Central memory CD8-positive, alpha-beta T cell (primary cell): Measurements from ENCODE around the gene PAK2.
"Not testable (repeated sequence)": the region's sequence is repeated elsewhere in the genome, so short reads cannot be mapped to it uniquely, and the experiment has no call there.

Experiments
- ATAC-seq: fragments of 150-1000 bp; cut with Tn5 transposase; replicated peaks from 2 replicates; pipeline ENCODE4 v1.10.0; 2022; ENCODE audit warnings: mild to moderate bottlenecking, moderate FRiP score, moderate number of reproducible peaks; ENCODE audit not compliant: poor library complexity, severe bottlenecking; ENCODE audit errors: extremely low read depth
- DNase-seq, 2 donors: peaks; one replicate each; pipeline ENCODE4 v3.0.0; 2021; ENCODE audit warnings: low spot score in 2 of 2
- H3K27ac Mint-ChIP-seq: one replicate; pipeline ENCODE4 v1.8.0; 2022; ENCODE audit warnings: low read depth, mild to moderate bottlenecking, moderate library complexity, mixed read lengths
- H3K27me3 Mint-ChIP-seq: one replicate; pipeline ENCODE4 v1.8.0; 2022; ENCODE audit warnings: mixed read lengths
- H3K36me3 Mint-ChIP-seq: one replicate; pipeline ENCODE4 v1.8.0; 2022; ENCODE audit warnings: mild to moderate bottlenecking, moderate library complexity, mixed read lengths; ENCODE audit not compliant: insufficient read depth
- H3K4me1 Mint-ChIP-seq: one replicate; pipeline ENCODE4 v1.8.0; 2022; ENCODE audit warnings: mixed read lengths
- H3K4me3 Mint-ChIP-seq: one replicate; pipeline ENCODE4 v1.8.0; 2022; ENCODE audit warnings: mild to moderate bottlenecking, moderate library complexity, mixed read lengths
- H3K9me3 Mint-ChIP-seq: one replicate; pipeline ENCODE4 v1.8.0; 2022; ENCODE audit warnings: mixed read lengths

Gene PAK2

DNA sequence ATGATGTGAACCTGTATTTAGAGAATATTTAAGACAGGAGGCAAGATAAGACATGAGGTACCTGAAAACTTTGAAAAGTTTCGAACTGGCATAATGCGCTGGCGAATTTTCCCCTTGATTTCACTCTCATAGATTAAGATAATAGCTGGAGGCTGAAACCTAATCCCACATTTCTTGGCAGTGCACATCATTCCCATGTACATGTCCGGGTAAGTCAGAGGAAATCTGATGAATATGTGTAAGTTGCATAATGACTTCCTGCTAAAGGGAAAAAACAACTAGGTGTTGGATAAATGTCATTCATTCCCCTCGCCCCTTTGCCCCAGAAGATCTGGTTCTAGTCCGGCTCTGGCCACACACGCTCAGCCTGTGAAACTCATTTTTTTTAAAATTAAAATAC, 31.2 kb upstream of the PAK2 start:
- ATAC-seq (no peak), DNase-seq (no peak)
- no peak overlapping the region for H3K27ac Mint-ChIP-seq
- peaks cover 12% of the 10 kb centered on the region for H3K36me3 Mint-ChIP-seq
- peaks cover 22% of the 10 kb centered on the region for H3K4me1 Mint-ChIP-seq
- H3K27me3 Mint-ChIP-seq: no peaks in the 10 kb centered on the region
- H3K4me3 Mint-ChIP-seq: no peak overlapping the region
- H3K9me3 Mint-ChIP-seq: no peaks in the 10 kb centered on the region

DNA sequence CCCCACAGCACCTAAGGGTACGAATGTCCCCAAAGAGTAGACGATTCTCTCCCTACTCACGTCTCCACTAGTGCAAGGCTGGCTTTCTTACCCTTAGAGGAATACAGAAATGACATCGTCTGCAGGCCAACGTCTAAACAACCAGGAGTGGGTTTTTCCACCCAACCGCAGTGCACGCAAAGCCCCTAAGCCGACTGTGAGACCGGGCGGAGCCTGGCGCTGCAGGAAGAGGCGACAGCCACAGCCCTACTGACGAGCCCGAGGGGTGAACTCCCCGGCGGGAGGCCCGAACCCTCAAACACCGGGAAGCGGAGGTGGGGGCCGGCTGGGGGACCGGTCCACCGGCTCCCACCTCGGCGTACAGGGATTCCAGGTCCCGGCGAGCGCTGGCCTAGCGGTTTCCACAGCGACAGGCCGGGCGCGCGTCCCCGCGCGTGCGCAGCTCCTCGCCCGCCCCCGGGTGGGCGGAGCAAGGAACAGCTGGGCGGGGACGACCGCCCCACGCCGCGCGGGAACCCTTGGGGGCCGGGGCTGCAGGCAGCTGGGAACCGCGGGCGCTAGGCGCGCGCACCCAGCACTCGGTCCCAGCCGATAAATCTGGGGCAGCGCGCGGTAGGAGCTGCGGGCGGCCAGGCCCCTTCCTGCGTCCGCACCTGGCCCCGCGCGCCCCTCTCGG, 27.7 kb upstream of the PAK2 start, which contains the start of the genes CEP19 and PIGX:
Gene CEP19 (minus strand): TSS at position 413 of the 676 bp plus-strand sequence. CDS start 3,593 bp downstream, outside the sequence.
Gene PIGX (plus strand): TSS at position 540 of the 676 bp plus-strand sequence.
- no peaks in the 10 kb centered on the region for H3K27me3 Mint-ChIP-seq
- H3K27ac Mint-ChIP-seq: peak within 1 kb of the TSS; percentile 98
- ATAC-seq (peak; percentile 90), DNase-seq (peak; percentile 84 to 94)
- no peaks in the 10 kb centered on the region for H3K9me3 Mint-ChIP-seq
- H3K36me3 Mint-ChIP-seq: peaks cover 12% of the 10 kb centered on the region
- H3K4me3 Mint-ChIP-seq: peak within 1 kb of the TSS; percentile 89
- peaks cover 24% of the 10 kb centered on the region for H3K4me1 Mint-ChIP-seq

DNA sequence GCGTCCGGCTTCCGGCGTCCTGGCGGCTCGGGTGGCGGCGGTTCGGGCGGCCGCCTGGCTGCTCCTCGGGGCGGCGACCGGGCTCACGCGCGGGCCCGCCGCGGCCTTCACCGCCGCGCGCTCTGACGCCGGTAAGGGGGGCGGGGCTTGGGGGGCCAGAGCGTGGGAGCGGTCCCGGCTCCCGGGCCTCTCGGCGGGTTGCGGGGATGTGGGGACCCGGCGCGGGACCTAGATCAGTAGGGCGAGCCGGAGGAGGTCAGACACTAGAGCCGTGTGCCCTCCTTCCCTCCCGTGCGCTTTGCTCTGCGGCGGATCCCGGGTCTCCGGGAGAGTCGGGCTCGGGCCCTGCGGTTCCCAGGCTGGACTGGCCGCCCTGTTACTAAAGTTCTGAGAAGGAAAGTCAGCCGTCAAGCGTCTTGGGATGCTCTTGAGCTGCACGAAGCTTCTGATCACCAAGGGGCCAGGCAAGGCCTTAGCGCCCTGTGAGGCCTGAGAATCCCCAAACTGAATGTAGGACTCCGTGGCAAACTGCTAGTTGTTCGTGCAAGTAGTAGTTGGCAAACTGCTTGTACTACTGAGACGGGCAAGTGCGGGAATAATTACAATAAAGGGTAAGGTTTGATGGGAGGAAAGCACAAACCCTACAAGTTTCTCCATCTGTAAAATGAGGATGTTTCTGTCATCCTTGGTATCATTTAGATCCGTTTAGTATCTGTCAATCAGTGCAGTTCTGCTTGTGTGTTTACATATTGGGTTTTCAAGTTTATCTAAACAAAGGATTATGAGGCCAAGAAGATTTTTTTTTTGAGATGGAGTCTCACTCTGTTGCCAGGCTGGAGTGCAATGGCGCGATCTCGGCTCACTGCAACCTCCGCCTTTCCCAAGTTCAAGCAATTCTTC, 26.9 kb upstream of the PAK2 start:
- no peaks in the 10 kb centered on the region for H3K27me3 Mint-ChIP-seq

DNA sequence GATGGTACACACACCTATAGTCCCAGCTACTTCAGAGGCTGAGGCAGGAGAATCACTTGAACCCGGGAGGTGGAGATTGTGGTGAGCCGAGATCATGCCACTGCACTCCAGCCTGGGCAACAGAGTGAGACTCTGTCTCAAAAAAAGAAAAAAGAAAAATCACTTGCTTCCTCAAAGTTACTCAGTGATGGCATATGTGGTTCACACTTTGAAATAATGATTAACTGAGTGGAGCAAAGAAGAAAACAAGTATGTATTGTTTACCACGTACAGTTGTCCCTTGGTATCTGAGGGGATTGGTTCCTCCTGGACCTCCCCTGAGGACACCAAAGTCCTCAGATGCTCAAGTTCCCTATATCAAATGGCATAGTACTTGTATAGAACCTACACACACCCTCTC, 22.5 kb upstream of the PAK2 start:
- H3K27me3 Mint-ChIP-seq: not testable (repeated sequence)

More for the DNA sequence above, 26.9 kb upstream of the PAK2 start:
- H3K36me3 Mint-ChIP-seq: peaks cover 12% of the 10 kb centered on the region
- peak overlapping the region; percentile 77 for H3K27ac Mint-ChIP-seq
- DNase-seq (peak in 1 of 2 donors; percentile 36), ATAC-seq (peak; percentile 35)
- H3K4me1 Mint-ChIP-seq: peaks cover 24% of the 10 kb centered on the region
- no peaks in the 10 kb centered on the region for H3K9me3 Mint-ChIP-seq
- H3K4me3 Mint-ChIP-seq: peak overlapping the region; percentile 79

DNA sequence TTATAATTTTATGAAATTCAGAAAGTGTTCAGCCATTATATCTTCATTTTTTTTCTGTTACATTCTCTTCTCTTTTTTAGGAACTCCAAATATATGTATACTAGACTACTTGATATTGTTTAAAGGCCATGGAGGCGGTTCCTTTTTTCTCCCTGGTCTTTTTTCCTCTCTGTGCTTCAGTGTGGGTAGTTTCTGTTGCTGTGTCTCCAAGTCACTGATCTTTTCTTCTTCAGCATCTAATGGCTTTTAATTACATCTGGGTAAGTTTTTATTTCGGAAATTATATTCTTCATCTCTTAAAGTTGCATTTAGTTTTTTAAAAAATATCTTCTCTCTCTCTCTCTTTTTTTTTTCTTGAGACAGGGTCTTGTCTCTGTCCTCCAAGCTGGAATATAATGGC, 18.6 kb upstream of the PAK2 start:
- no peaks in the 10 kb centered on the region for H3K27me3 Mint-ChIP-seq
- H3K9me3 Mint-ChIP-seq: no peaks in the 10 kb centered on the region
- H3K27ac Mint-ChIP-seq: no peak overlapping the region
- H3K36me3 Mint-ChIP-seq: peaks cover 20% of the 10 kb centered on the region
- ATAC-seq (no peak), DNase-seq (no peak)
- peaks cover 8% of the 10 kb centered on the region for H3K4me1 Mint-ChIP-seq
- H3K4me3 Mint-ChIP-seq: no peak overlapping the region

More for the DNA sequence above, 22.5 kb upstream of the PAK2 start:
- DNase-seq, H3K9me3 Mint-ChIP-seq, H3K27ac Mint-ChIP-seq, H3K4me3 Mint-ChIP-seq, ATAC-seq: not testable (repeated sequence)
- Mint-ChIP-seq H3K4me1 (peaks cover 18% of the 10 kb centered on the region), H3K36me3 (peaks cover 15% of the 10 kb centered on the region)

DNA sequence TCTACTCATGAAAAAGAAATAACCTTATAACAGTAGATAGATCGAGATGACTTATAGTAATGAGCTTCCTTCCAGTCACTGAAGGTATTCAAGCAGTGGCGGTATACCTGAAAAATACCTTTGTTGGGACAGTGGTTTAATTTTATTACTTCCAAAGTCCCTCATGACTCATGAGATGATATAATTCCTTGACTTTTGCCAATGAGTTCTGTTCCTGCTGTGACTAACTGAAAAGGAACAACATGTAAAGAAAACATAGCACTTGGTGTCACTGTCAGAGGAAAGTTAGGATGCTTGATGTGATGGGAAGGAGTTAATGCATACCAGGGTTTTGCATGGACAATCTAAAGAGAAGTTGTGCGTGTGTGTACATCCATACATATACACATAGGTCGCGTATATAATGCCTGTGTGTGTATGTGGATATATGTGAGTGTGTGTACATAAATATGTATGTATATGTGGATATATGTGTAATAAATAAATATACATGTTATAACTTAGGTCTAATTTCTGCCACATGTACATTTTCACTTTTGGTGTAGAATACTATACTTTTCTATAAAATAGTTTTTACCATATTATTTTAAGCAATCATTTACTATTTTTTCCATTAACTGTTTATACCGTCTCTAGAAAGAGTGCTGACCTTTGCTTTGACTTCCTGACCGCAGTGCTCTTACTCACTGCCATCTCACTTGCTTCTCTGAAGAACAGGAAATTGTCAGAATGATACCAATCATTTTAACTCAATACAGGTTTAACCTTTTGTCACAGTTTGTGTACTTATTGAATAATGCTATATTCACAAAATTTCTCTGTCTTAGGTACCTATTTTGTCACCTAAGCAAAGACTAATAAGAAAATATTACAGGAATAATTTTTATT, 12.6 kb upstream of the PAK2 start:
- no peak for DNase-seq
- Mint-ChIP-seq H3K27ac (no peak overlapping the region), H3K4me3 (no peak overlapping the region), H3K36me3 (peaks cover 13% of the 10 kb centered on the region), H3K4me1 (no peaks in the 10 kb centered on the region), H3K27me3 (no peaks in the 10 kb centered on the region), H3K9me3 (no peaks in the 10 kb centered on the region)
- ATAC-seq: no peak

DNA sequence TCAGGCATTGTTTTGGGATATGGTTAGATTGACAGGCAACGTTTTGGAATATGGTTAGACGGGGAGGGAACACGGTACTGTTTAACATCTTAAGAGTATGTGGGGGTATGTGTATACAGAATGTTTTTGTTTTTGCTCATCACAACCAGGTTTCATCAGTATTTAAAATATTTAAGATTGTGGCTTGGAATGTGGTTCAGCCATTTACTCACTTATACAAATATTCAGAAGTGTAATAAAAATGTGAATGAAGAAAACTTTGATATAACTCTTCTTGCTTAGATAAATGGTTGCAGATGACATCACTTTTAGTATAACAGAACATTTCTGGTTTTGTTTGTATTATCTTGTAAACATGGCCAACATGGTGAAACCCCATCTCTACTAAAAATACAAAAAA, 3.9 kb upstream of the PAK2 start:
- Mint-ChIP-seq H3K9me3 (no peaks in the 10 kb centered on the region), H3K27ac (no peak overlapping the region), H3K27me3 (no peaks in the 10 kb centered on the region), H3K4me1 (peaks cover 15% of the 10 kb centered on the region), H3K36me3 (peaks cover 17% of the 10 kb centered on the region), H3K4me3 (no peak overlapping the region)
- ATAC-seq (no peak), DNase-seq (no peak)

DNA sequence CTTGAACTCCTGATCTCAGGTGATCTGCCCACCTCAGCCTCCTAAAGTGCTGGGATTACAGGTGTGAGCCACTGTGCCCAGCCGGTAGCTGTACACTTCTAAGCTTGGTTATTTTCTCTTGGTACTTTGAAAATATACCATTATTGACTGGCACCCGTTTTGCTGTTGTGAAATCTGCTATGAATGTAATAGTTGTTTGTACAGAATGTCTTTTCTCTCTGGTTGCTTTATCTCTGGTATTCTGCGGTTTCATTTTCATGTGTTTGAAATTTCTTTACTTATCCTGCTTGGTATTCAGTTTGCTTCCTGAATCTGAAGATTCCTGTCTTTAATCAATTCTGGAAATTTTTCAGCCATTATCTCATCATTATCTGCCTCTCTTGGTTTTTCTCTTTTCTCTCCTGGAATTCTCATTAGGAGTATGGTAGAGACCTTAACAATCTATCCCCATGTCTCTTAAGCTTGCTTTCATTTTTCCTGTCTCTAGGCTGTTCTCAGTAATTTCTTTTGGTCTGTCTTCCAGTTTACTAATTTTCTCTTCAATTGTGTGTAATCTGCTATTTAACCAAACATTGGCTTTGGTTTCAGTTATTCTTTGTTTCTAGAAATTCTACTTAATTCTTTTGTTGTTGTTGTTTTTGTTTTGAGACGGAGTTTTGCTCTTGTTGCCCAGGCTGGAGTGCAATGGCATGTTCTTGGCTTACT, 2.8 kb upstream of the PAK2 start:
- no peak for DNase-seq
- Mint-ChIP-seq H3K27ac (peak overlapping the region; percentile 61), H3K4me3 (no peak overlapping the region), H3K27me3 (no peaks in the 10 kb centered on the region), H3K4me1 (peaks cover 26% of the 10 kb centered on the region), H3K36me3 (peaks cover 18% of the 10 kb centered on the region), H3K9me3 (no peaks in the 10 kb centered on the region)
- ATAC-seq: no peak

DNA sequence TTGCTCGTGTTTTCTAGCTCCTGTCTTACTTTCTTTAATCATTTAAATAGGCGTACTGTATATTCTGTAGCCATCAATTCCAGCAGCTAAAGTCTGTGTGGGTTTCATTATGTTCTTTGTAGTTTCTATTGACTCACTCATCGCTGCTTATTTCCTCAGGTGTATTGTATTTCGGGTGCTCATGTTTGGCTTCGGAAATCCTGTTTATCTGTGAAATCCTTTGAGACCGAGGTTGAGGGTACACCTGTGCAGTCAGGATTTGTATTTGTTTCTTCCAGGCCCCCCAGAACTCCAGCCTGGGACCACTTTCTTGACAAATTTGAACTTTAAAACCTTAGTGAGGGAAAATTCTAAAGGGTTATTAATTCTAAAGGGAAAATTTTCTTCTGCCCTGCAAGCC, 2.0 kb upstream of the PAK2 start:
- Mint-ChIP-seq H3K27ac (no peak overlapping the region), H3K36me3 (peaks cover 18% of the 10 kb centered on the region), H3K27me3 (no peaks in the 10 kb centered on the region), H3K4me1 (peaks cover 29% of the 10 kb centered on the region), H3K9me3 (no peaks in the 10 kb centered on the region), H3K4me3 (no peak overlapping the region)
- DNase-seq (no peak), ATAC-seq (no peak)

DNA sequence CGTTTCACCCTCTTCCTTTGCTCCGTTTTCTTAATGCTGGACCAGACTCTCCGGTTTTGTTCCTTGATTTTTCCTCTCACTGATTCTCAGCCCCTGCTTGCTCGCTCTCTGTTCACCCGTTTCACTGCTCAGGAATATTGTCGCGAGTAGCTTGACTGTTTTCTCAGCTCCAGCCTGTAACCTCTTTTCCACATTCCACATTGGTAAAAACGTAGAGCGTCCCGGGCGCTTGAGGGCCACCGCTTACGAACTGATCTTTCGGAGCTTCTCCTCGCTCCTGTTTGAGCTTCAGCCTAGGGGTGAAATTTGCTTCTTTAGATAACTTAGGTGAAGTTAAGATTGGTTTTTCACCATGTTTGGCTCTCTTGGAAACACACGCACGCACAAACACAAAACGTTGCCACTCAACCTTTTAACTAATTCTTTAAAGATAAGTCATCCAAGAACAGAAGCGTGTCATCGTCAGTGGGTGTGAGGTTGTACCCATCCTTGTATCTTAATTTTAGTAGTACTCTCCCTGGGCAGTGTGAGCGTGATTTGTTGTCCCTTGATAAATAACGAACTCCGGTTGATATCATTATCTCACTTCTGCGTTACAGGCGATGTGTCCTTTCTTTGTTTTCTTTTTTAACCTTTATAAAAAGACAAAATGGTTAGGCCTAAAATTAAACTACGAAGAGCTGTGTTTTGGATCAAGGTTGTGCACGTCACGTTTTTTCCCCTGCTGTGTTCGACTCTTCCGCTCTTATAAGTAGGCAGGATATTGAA, 1.0 kb downstream of the PAK2 start:
- Mint-ChIP-seq H3K4me3 (peak overlapping the region; percentile 100), H3K27ac (peak overlapping the region; percentile 99), H3K9me3 (no peaks in the 10 kb centered on the region), H3K36me3 (peaks cover 12% of the 10 kb centered on the region), H3K4me1 (peaks cover 36% of the 10 kb centered on the region), H3K27me3 (no peaks in the 10 kb centered on the region)
- ATAC-seq (peak; percentile 45), DNase-seq (peak; percentile 17 to 31)

DNA sequence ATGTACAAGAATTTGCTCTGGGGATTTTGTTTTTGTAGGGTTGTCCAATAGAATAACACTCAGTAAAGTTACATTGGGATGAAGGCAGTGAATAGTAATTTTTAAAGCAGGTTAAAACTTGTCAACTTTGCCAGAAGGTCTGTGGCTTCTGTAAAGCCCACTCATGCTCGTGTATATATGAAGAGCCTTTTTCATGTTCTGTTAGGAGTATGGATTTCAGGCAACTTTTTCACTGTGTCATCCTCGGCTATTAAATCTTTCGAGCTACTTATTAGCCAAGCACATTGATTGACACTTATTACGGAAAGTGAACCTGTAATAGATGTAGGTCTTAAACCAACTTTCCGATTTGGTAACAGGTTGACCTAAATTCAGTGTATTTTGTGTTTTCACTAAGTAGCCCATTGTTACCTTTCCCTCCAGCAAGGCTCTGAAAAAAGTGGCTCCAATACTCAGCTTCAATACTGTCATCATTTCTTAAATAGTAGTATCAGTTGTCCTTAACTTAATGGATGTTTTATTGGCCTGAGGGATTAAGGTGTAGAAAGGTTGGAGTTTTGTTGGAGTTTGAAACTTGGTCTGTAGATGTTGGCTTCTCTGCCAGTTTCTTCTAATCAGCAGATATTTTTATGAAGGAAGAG, 1.7 kb downstream of the PAK2 start:
- no peak for DNase-seq
- Mint-ChIP-seq H3K27me3 (no peaks in the 10 kb centered on the region), H3K9me3 (no peaks in the 10 kb centered on the region), H3K4me1 (peaks cover 36% of the 10 kb centered on the region), H3K36me3 (peaks cover 12% of the 10 kb centered on the region), H3K4me3 (peak overlapping the region; percentile 100), H3K27ac (peak overlapping the region; percentile 99)
- ATAC-seq: no peak
